Measurements from ENCODE around the gene ZNRF3. TPM values are rescaled to one million over a fixed set of nuclear protein-coding genes. Genes with fewer than 3 reads are reported as not detected.

Gene ZNRF3
- total RNA-seq, 1 donor from 2014 or later = 5.8 TPM

DNA sequence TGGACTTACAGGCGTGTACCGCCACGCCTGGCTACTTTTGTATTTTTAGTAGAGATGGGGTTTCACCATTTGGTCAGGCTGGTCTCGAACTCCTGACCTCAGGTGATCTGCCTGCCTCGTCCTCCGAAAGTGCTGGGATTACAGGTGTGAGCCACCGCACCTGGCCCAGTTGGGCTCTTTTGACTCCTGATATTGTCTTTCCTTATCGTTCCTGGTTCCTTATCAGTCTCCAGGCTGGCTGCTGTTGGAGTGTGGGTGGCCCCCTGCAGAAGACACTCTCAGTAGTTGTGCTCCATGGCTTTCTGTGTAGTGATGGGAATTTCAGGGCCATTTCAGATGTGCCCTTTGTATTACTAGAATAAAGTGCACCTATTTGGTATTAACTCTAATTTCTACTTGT, 123.0 kb downstream of the ZNRF3 start:
- Histone ChIP-seq H3K36me3 (ENCODE audit: insufficient read depth, low read length) (no peaks in the 10 kb centered on the region), H3K9ac (ENCODE audit: low read length) (no peak overlapping the region), H4K20me1 (ENCODE audit: insufficient read depth, low read length) (peaks cover 11% of the 10 kb centered on the region), H2AFZ (ENCODE audit: low read depth, low read length) (no peak overlapping the region), H3K27me3 (ENCODE audit: insufficient read depth, low read length) (no peaks in the 10 kb centered on the region), H3K9me3 (ENCODE audit: insufficient read depth, low read depth, low read length) (no peaks in the 10 kb centered on the region), H3K27ac (ENCODE audit: low read depth, low read length) (no peak overlapping the region), H3K4me2 (ENCODE audit: low read length) (no peak overlapping the region), H3K4me1 (ENCODE audit: insufficient read depth, low read length) (peaks cover 9% of the 10 kb centered on the region), H3K4me3 (ENCODE audit: insufficient read depth, low read depth, low read length) (no peak overlapping the region), H3K79me2 (ENCODE audit: insufficient read depth, low read length) (no peaks in the 10 kb centered on the region)
- H3K27ac Mint-ChIP-seq (ENCODE audit: unreplicated experiment) = peak overlapping the region; percentile 30
- no peak for FAIRE-seq
- H3K9me3 Mint-ChIP-seq (ENCODE audit: unreplicated experiment) = no peaks in the 10 kb centered on the region
- H3K27me3 Mint-ChIP-seq (ENCODE audit: low read depth, unreplicated experiment) = no peaks in the 10 kb centered on the region
- DNase-seq (ENCODE audit: low read depth) = no peak
- peaks cover 20% of the 10 kb centered on the region for H3K4me1 Mint-ChIP-seq (ENCODE audit: low read depth, unreplicated experiment)
- peaks cover 4% of the 10 kb centered on the region for H3K36me3 Mint-ChIP-seq (ENCODE audit: low read depth, unreplicated experiment)
- no peak for TF ChIP-seq EZH2 (IDR thresholded peaks at IDR 0.05; ENCODE audit: insufficient read depth, low read length)
- TF ChIP-seq, protein P1, sequence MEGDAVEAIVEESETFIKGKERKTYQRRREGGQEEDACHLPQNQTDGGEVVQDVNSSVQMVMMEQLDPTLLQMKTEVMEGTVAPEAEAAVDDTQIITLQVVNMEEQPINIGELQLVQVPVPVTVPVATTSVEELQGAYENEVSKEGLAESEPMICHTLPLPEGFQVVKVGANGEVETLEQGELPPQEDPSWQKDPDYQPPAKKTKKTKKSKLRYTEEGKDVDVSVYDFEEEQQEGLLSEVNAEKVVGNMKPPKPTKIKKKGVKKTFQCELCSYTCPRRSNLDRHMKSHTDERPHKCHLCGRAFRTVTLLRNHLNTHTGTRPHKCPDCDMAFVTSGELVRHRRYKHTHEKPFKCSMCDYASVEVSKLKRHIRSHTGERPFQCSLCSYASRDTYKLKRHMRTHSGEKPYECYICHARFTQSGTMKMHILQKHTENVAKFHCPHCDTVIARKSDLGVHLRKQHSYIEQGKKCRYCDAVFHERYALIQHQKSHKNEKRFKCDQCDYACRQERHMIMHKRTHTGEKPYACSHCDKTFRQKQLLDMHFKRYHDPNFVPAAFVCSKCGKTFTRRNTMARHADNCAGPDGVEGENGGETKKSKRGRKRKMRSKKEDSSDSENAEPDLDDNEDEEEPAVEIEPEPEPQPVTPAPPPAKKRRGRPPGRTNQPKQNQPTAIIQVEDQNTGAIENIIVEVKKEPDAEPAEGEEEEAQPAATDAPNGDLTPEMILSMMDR (IDR thresholded peaks at IDR 0.05; ENCODE audit: insufficient read depth, low read depth, low read length) = no peak
- H3K4me3 Mint-ChIP-seq (ENCODE audit: unreplicated experiment) = no peak overlapping the region

DNA sequence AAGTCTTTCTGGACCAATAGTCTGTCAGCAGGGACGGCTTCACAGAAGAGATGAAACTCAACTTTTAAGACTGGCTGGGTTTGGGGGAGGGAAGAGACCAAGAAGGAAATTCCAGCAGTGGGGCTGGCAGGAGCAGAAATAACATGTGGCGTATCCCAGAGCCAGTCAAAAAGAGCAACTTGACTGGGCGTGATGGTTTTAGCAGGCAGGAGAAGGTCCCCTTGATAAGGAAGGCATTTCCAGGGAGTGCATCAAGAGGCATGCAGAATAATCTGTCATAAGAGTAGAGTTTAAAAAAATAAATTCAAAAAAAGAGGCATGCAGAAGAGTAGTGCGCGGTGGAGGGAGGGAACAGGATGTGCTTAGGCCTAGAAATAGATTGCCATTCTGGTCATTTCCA, 125.8 kb downstream of the ZNRF3 start:
- Histone ChIP-seq H3K27me3 (ENCODE audit: insufficient read depth, low read length) (no peaks in the 10 kb centered on the region), H3K79me2 (ENCODE audit: insufficient read depth, low read length) (no peaks in the 10 kb centered on the region), H3K9ac (ENCODE audit: low read length) (no peak overlapping the region), H2AFZ (ENCODE audit: low read depth, low read length) (no peak overlapping the region), H3K4me3 (ENCODE audit: insufficient read depth, low read depth, low read length) (no peak overlapping the region), H4K20me1 (ENCODE audit: insufficient read depth, low read length) (peaks cover 11% of the 10 kb centered on the region), H3K36me3 (ENCODE audit: insufficient read depth, low read length) (no peaks in the 10 kb centered on the region), H3K27ac (ENCODE audit: low read depth, low read length) (no peak overlapping the region), H3K9me3 (ENCODE audit: insufficient read depth, low read depth, low read length) (no peaks in the 10 kb centered on the region), H3K4me2 (ENCODE audit: low read length) (no peak overlapping the region), H3K4me1 (ENCODE audit: insufficient read depth, low read length) (peaks cover 9% of the 10 kb centered on the region)
- no peak overlapping the region for H3K4me3 Mint-ChIP-seq (ENCODE audit: unreplicated experiment)
- peaks cover 23% of the 10 kb centered on the region for H3K4me1 Mint-ChIP-seq (ENCODE audit: low read depth, unreplicated experiment)
- DNase-seq (ENCODE audit: low read depth) (peak; percentile 22), FAIRE-seq (no peak)
- no peak overlapping the region for H3K27ac Mint-ChIP-seq (ENCODE audit: unreplicated experiment)
- peaks cover 2% of the 10 kb centered on the region for H3K36me3 Mint-ChIP-seq (ENCODE audit: low read depth, unreplicated experiment)
- H3K27me3 Mint-ChIP-seq (ENCODE audit: low read depth, unreplicated experiment) = no peaks in the 10 kb centered on the region
- TF ChIP-seq, protein P1 (IDR thresholded peaks at IDR 0.05; ENCODE audit: insufficient read depth, low read depth, low read length) = no peak
- no peak for TF ChIP-seq EZH2 (IDR thresholded peaks at IDR 0.05; ENCODE audit: insufficient read depth, low read length)
- no peaks in the 10 kb centered on the region for H3K9me3 Mint-ChIP-seq (ENCODE audit: unreplicated experiment)

GRCh38 chr22:29011240-29012100, 128.1 kb downstream of the ZNRF3 start:
- Histone ChIP-seq H3K4me2 (ENCODE audit: low read length) (no peak overlapping the region), H3K9ac (ENCODE audit: low read length) (no peak overlapping the region), H3K4me1 (ENCODE audit: insufficient read depth, low read length) (no peaks in the 10 kb centered on the region), H3K4me3 (ENCODE audit: insufficient read depth, low read depth, low read length) (no peak overlapping the region), H3K27me3 (ENCODE audit: insufficient read depth, low read length) (no peaks in the 10 kb centered on the region), H3K36me3 (ENCODE audit: insufficient read depth, low read length) (peaks cover 2% of the 10 kb centered on the region), H2AFZ (ENCODE audit: low read depth, low read length) (no peak overlapping the region), H3K79me2 (ENCODE audit: insufficient read depth, low read length) (no peaks in the 10 kb centered on the region), H4K20me1 (ENCODE audit: insufficient read depth, low read length) (peaks cover 4% of the 10 kb centered on the region), H3K9me3 (ENCODE audit: insufficient read depth, low read depth, low read length) (no peaks in the 10 kb centered on the region), H3K27ac (ENCODE audit: low read depth, low read length) (no peak overlapping the region)
- FAIRE-seq = no peak
- Mint-ChIP-seq H3K27me3 (ENCODE audit: low read depth, unreplicated experiment) (no peaks in the 10 kb centered on the region), H3K36me3 (ENCODE audit: low read depth, unreplicated experiment) (no peaks in the 10 kb centered on the region), H3K27ac (ENCODE audit: unreplicated experiment) (peak overlapping the region; percentile 58), H3K9me3 (ENCODE audit: unreplicated experiment) (no peaks in the 10 kb centered on the region), H3K4me3 (ENCODE audit: unreplicated experiment) (no peak overlapping the region), H3K4me1 (ENCODE audit: low read depth, unreplicated experiment) (peaks cover 10% of the 10 kb centered on the region)
- no peak for DNase-seq (ENCODE audit: low read depth)
- no peak for TF ChIP-seq EZH2 (IDR thresholded peaks at IDR 0.05; ENCODE audit: insufficient read depth, low read length)
- TF ChIP-seq, protein P1 (IDR thresholded peaks at IDR 0.05; ENCODE audit: insufficient read depth, low read depth, low read length) = no peak
